Epithelial cell of proximal tubule (primary cell): ENCODE measurements around the gene GUCY1B1. TPM values are rescaled to one million over a fixed set of nuclear protein-coding genes. Genes with fewer than 3 reads are reported as not detected.

Experiments
- DNase-seq: peaks from one replicate; pipeline ENCODE4 v3.0.0-alpha.2; 2011; ENCODE audit warnings: low read depth
- H3K4me3 ChIP-seq: 2 replicates; pipeline ENCODE4 v1.5.1; 2011; ENCODE audit warnings: low read depth, mild to moderate bottlenecking, low read length
- total RNA-seq: library from RNA; depleted of rRNA; stranded (reverse); fragments of >200 nt; gene quantifications from 2 replicates; pipeline ENCODE4 v1.2.3, GENCODE V29; 2015
- TF ChIP-seq, protein P1 (sequence below): conservative IDR thresholded peaks from 2 replicates; pipeline ENCODE4 v1.5.1; 2012; ENCODE audit warnings: low read depth, mild to moderate bottlenecking, low read length

GUCY1B1 gene
- total RNA-seq, 1 donor from 2014 or later: 5.9 TPM

DNA sequence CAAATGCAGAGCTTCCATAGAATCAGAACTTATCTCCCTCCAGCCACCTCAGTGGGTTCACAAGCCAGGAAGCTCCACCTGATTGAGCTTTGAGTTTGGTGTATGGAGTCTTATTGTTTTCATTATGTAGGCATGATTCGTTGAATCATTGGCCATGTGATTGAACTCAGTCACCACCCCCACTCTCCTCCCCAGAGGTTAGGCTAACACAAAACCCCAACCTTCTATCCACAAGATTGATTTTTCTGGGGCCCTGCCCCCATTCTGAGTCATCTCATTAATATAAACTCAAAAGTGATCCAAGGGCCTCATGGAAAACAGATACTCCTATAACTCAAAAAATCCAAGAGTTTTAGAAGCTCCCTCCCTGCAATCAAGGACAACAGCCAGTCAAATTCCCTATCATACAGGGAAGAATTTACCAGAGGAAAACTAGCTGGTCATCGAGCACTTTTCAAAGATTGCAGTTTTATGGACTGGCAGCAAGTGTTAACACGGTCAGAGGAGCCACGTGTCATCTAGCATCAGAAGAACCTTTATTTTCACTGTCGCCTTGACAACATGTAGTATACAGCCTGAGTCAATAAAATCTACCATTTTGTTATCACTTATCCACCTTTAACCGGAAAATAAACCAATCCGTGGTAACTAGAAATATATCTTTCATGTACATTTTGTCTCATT, 35.9 kb upstream of the GUCY1B1 start:
- H3K4me3 ChIP-seq: no peak overlapping the region
- peak; percentile 91 for DNase-seq
- TF ChIP-seq, protein P1, sequence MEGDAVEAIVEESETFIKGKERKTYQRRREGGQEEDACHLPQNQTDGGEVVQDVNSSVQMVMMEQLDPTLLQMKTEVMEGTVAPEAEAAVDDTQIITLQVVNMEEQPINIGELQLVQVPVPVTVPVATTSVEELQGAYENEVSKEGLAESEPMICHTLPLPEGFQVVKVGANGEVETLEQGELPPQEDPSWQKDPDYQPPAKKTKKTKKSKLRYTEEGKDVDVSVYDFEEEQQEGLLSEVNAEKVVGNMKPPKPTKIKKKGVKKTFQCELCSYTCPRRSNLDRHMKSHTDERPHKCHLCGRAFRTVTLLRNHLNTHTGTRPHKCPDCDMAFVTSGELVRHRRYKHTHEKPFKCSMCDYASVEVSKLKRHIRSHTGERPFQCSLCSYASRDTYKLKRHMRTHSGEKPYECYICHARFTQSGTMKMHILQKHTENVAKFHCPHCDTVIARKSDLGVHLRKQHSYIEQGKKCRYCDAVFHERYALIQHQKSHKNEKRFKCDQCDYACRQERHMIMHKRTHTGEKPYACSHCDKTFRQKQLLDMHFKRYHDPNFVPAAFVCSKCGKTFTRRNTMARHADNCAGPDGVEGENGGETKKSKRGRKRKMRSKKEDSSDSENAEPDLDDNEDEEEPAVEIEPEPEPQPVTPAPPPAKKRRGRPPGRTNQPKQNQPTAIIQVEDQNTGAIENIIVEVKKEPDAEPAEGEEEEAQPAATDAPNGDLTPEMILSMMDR: no peak

DNA sequence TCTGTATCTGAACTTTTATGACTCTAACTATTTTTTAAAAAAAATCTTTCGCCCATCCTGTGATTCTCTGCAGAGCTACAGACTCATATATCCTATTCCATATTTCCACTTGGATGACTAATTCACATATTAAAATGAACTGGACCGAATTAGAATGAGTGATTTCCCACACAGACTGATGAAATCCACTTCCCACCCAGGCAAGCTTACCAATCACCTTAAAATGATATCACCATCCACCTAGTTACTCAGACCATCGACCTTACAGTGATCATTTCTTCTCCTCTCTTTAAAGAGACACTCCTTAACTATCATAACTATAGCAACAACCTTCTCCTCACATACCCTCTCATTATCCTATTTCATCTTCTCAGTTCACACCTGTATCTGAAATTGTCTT, 34.1 kb upstream of the GUCY1B1 start:
- H3K4me3 ChIP-seq: no peak overlapping the region
- no peak for DNase-seq
- TF ChIP-seq, protein P1: no peak

DNA sequence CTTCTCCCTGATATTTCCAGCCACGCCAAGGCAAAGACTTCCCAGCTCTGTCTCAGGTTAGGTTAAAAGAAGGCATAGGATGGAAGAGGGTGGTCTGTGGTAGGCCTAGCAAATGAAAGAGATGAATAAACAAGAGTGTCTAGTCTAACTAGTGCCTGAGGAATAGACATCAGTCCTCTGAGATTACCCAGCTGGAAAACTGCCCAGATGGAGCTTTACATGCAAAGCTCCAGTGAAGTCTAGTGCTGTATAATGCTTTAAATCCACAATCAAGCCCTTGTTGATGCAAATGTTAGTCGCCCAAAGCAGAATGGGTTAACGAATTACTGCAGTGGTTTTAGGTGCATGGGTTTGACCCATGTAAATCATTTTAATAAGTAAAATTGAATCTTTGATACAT, 24.8 kb upstream of the GUCY1B1 start:
- no peak for DNase-seq
- TF ChIP-seq, protein P1: no peak
- H3K4me3 ChIP-seq: no peak overlapping the region

DNA sequence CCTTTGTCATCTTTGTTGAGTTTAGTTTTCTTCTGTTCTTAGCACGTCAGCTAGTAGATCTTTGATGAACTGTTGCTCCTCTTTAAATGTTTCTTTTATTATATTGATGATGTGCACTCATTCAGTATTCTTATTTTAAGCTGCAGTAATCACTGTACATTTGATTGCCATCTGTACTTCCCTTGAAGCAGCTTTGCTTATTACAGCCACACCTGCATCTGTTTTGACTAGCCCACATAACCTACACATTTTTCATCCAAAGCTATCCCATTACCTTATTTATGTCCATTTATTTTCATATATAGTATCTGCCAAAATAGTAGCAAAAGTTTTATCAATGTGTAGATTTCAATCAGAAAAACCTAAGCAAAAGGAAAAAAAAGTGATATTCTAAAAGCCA, 23.9 kb upstream of the GUCY1B1 start:
- no peak for DNase-seq
- H3K4me3 ChIP-seq: no peak overlapping the region
- TF ChIP-seq, protein P1: no peak

DNA sequence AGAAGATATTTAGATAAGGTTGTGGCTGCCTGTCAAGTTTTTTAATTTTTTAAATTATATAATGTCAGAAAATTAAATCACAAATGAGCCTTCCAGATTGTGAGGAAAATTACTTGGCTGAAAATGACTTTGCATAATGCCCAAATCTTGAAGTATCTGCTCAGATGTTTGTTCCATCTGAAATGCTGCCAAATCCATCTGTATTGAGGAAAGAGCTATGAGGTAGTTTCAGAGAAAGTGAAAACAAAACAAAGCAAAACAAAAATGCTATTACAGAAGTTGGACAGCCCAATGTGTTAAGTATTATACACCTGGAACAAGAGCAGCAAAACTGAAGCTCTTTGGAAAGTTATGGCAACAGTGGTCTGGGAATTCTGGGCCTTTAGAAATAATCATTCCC, 23.3 kb upstream of the GUCY1B1 start:
- TF ChIP-seq, protein P1: no peak
- no peak for DNase-seq
- H3K4me3 ChIP-seq: no peak overlapping the region

DNA sequence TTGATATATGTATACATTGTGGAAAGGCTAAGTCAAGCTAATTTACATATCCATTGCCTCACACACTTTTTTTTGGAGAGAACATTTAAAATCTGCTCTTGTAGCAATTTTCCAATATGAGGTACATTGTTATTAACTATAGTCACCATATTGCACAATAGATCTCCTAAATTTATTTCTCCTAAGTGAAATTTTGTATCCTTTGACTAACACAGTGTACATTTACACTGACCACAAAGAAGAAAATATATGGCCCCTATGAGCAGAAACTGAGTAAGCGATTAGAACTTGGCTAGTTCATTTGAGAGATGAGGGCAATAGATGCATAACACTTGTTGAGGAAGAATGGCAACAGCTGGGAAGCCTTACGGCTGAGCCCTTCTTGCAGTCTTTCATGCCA, 20.3 kb upstream of the GUCY1B1 start:
- DNase-seq: no peak
- TF ChIP-seq, protein P1: no peak
- H3K4me3 ChIP-seq: no peak overlapping the region

DNA sequence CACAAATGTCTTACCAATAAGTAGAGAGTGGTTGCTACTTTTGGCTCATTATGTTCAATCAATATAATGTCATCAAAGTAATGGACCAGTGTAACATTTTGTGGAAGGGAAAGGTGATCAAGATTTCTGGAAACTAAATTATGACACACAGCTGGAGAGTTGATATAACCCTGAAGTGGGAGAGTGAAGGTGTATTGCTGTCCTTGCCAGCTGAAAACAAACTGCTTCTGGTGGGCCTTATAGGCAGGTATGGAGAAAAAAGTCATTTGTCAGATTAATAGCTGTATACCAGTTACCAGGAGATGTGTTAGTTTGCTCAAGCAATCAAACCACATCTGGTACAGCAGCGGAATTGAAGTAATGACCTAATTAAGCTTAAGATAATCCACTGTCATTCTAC, 17.3 kb upstream of the GUCY1B1 start:
- TF ChIP-seq, protein P1: no peak
- no peak for DNase-seq
- H3K4me3 ChIP-seq: no peak overlapping the region
